Upper lobe of right lung (tissue), 1 donor: ENCODE results near the gene TSPAN5. TPM values are rescaled to one million over a fixed set of nuclear protein-coding genes. Genes with fewer than 3 reads are reported as not detected.

Source experiments
- ATAC-seq: fragments of 200-7000 bp; cut with Tn5 transposase; one replicate; pipeline ENCODE4 v1.9.1; 2020; ENCODE audit warnings: mild to moderate bottlenecking, moderate library complexity
- DNase-seq: peaks from one replicate; pipeline ENCODE4 v3.0.0-alpha.2; 2020
- H3K27ac ChIP-seq: fragments of 200-600 bp; one replicate; pipeline ENCODE4 v1.8.0; 2022
- H3K27me3 ChIP-seq: fragments of 200-600 bp; one replicate; pipeline ENCODE4 v1.8.0; 2022; ENCODE audit warnings: mild to moderate bottlenecking
- H3K36me3 ChIP-seq: fragments of 200-600 bp; one replicate; pipeline ENCODE4 v1.8.0; 2022
- H3K4me1 ChIP-seq: fragments of 200-600 bp; one replicate; pipeline ENCODE4 v1.8.0; 2022
- H3K4me3 ChIP-seq: fragments of 200-600 bp; one replicate; pipeline ENCODE4 v1.8.0; 2022; ENCODE audit warnings: mild to moderate bottlenecking
- H3K9me3 ChIP-seq: fragments of 200-600 bp; one replicate; pipeline ENCODE4 v1.8.0; 2022
- intact Hi-C: fragments of 100-400 bp; cut with DNase I; formaldehyde crosslinking; loops from one replicate; pipeline ENCODE4 v1.11.0; 2022
- total RNA-seq: library from RNA; stranded (reverse); fragmentation: NEBNext Ultra II Directional; extraction: Animal tissue kit (Norgen Biotek cat#: 25700); gene quantifications from one replicate; pipeline ENCODE4 v1.2.1, GENCODE V29; 2021
- TF ChIP-seq, protein P1 (sequence below): fragments of 200-600 bp; IDR thresholded peaks from one replicate; pipeline ENCODE4 v1.8.0; 2022; ENCODE audit warnings: antibody characterized with exemption
- donor health status: DM: no; HTN: yes; CAD: no; lungs with severe emphysema.

TSPAN5 gene
- total RNA-seq, 1 donor from 2014 or later, result 6.9 TPM

GRCh38 chr4:98447648-98448047 is 210.8 kb downstream of the TSPAN5 start:
- no peak overlapping the region for H3K4me3 ChIP-seq
- H3K27me3 ChIP-seq, result no peaks in the 10 kb centered on the region
- peaks cover 10% of the 10 kb centered on the region for H3K36me3 ChIP-seq
- intact Hi-C loops, result no loop called here
- ATAC-seq, result no peak
- no peaks in the 10 kb centered on the region for H3K9me3 ChIP-seq
- DNase-seq, result no peak
- H3K4me1 ChIP-seq, result peaks cover 11% of the 10 kb centered on the region
- no peak overlapping the region for H3K27ac ChIP-seq
- TF ChIP-seq, protein P1, sequence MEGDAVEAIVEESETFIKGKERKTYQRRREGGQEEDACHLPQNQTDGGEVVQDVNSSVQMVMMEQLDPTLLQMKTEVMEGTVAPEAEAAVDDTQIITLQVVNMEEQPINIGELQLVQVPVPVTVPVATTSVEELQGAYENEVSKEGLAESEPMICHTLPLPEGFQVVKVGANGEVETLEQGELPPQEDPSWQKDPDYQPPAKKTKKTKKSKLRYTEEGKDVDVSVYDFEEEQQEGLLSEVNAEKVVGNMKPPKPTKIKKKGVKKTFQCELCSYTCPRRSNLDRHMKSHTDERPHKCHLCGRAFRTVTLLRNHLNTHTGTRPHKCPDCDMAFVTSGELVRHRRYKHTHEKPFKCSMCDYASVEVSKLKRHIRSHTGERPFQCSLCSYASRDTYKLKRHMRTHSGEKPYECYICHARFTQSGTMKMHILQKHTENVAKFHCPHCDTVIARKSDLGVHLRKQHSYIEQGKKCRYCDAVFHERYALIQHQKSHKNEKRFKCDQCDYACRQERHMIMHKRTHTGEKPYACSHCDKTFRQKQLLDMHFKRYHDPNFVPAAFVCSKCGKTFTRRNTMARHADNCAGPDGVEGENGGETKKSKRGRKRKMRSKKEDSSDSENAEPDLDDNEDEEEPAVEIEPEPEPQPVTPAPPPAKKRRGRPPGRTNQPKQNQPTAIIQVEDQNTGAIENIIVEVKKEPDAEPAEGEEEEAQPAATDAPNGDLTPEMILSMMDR, result no peak

DNA sequence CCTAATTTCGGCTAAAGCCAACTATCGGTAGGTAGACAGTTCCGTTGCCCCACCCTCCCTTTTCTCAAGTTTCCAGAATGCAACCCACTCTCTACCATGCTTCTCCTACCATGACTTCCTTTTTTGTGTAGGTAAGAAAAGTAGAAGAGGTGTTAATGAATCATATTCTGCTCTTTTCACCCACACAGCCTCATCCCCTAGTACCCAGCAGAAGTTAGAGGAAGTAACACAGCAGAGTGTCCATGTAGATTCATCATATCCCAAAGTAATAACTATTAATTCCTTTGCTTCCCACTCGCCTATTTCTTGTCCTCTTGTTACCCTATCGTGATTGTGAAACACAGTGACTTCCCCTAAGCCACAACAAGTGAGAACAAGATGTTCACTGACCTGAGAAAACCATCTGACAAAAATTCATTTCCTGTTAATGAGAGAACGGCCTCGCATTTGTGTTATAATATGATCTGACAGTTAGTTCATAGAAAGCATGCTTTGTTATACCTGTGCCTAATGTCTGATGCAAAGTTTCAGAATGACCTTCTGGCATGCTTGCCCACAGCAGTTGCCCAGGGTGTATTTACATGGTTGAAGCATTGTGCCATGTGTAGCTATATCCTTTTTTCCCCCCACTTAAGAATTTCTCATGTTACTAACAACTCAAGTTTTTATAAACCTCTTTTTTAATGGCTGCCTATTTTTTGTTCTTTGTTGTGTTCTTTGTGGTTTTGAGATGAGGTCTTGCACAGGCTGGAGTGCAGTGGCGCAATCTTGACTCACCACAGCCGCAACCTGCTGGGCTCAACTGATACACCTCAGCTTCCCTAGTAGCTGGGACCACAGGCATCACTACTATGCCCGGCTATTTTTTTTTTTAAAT is 211.7 kb downstream of the TSPAN5 start:
- H3K27ac ChIP-seq, result peak overlapping the region; percentile 63
- peaks cover 11% of the 10 kb centered on the region for H3K4me1 ChIP-seq
- DNase-seq, result no peak
- intact Hi-C loops, result no loop called here
- no peaks in the 10 kb centered on the region for H3K27me3 ChIP-seq
- no peaks in the 10 kb centered on the region for H3K9me3 ChIP-seq
- peaks cover 16% of the 10 kb centered on the region for H3K36me3 ChIP-seq
- TF ChIP-seq, protein P1, result no peak
- no peak overlapping the region for H3K4me3 ChIP-seq
- ATAC-seq, result peak; percentile 62

DNA sequence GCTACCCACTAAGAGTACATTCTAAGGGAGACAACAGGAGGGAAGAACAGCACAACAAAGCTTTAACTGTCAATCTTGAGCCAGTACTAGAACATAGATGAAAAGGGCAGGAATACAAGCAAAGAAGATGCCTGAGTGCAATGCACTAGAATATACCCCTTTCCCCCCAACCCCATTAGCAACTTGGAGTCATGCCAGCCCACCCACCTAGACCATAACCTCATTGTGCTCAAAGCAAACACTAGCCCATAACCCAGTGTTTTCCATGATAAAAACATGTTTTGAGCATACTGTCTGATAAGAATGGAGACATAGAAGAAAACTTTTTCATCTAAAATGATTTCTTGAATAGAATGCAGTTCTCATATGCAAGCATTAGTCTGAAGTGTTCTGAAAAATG is 214.0 kb downstream of the TSPAN5 start:
- no peak overlapping the region for H3K4me3 ChIP-seq
- intact Hi-C loops, result no loop called here
- H3K9me3 ChIP-seq, result no peaks in the 10 kb centered on the region
- no peak for ATAC-seq
- TF ChIP-seq, protein P1, result no peak
- no peak for DNase-seq
- H3K36me3 ChIP-seq, result peaks cover 22% of the 10 kb centered on the region
- H3K27me3 ChIP-seq, result no peaks in the 10 kb centered on the region
- H3K4me1 ChIP-seq, result peaks cover 11% of the 10 kb centered on the region
- no peak overlapping the region for H3K27ac ChIP-seq

- Histone ChIP-seq H3K4me3 (no peak overlapping the region), H3K4me1 (no peaks in the 10 kb centered on the region), H3K36me3 (peaks cover 25% of the 10 kb centered on the region), H3K27ac (no peak overlapping the region), H3K9me3 (no peaks in the 10 kb centered on the region), H3K27me3 (no peaks in the 10 kb centered on the region)
- TF ChIP-seq, protein P1, result no peak
- ATAC-seq, result no peak
- no peak for DNase-seq
- intact Hi-C loops, result no loop called here
Measured at GRCh38 chr4:98434816-98435215, 223.6 kb downstream of the TSPAN5 start.

DNA sequence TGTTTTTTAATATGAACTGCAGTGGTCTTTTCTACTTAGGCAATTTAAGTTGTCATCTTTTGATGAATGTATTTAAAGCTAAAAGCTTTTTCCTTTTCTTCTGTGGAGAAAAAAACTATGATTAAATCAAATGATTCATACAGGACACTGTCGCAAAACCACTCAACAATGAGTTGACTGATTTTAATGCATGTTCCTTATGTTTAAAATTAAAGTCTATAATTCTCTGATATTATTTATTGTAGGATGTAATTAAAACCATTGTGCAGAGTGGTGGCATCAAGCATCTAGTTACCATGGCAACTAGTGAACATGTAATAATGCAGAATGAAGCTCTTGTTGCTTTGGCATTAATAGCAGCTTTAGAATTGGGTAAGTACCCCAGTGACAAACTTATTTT is 224.7 kb downstream of the TSPAN5 start:
- intact Hi-C loops, result no loop called here
- H3K36me3 ChIP-seq, result peaks cover 25% of the 10 kb centered on the region
- no peaks in the 10 kb centered on the region for H3K27me3 ChIP-seq
- TF ChIP-seq, protein P1, result no peak
- no peak overlapping the region for H3K4me3 ChIP-seq
- H3K4me1 ChIP-seq, result no peaks in the 10 kb centered on the region
- no peak overlapping the region for H3K27ac ChIP-seq
- ATAC-seq (no peak), DNase-seq (no peak)
- no peaks in the 10 kb centered on the region for H3K9me3 ChIP-seq
